HepG2 (cell line): Measurements from ENCODE around the gene FBXO44. TPM values are rescaled to one million over a fixed set of nuclear protein-coding genes. Genes with fewer than 3 reads are reported as not detected.

Experiments used
- ATAD3A ChIP-seq: sonication (generic); formaldehyde crosslinking; IDR thresholded peaks from 2 replicates; pipeline ENCODE4 v1.4.0; 2020; ENCODE audit warnings: missing genetic modification reagents
- CREB1 ChIP-seq, 2 experiments: fragments of 450-650 bp in 1 of 2; IDR thresholded peaks; 2 replicates each; pipeline ENCODE4 v1.6.1; 2016 to 2017; ENCODE audit warnings: control low read depth in 1 of 2, mild to moderate bottlenecking in 1 of 2, missing compliant biosample characterization in 1 of 2, missing genetic modification characterization in 1 of 2
- FOXC1 ChIP-seq: sonication (generic); formaldehyde crosslinking; IDR thresholded peaks from 2 replicates; pipeline ENCODE4 v1.8.0; 2022; ENCODE audit warnings: mild to moderate bottlenecking, missing genetic modification reagents, borderline replicate concordance
- GABPB1 ChIP-seq: IDR thresholded peaks from 2 replicates; pipeline ENCODE4 v1.6.1; 2016; ENCODE audit warnings: mild to moderate bottlenecking, missing genetic modification reagents, moderate library complexity, missing compliant biosample characterization
- GATAD1 ChIP-seq: IDR thresholded peaks from 2 replicates; pipeline ENCODE4 v1.6.1; 2016; ENCODE audit warnings: missing genetic modification reagents, missing compliant biosample characterization
- GFI1 ChIP-seq: sonication (generic); formaldehyde crosslinking; IDR thresholded peaks from 2 replicates; pipeline ENCODE4 v1.5.0; 2020; ENCODE audit warnings: missing genetic modification reagents, mild to moderate bottlenecking, borderline replicate concordance
- HOXA5 ChIP-seq: sonication (generic); formaldehyde crosslinking; IDR thresholded peaks from 2 replicates; pipeline ENCODE4 v1.4.0; 2020; ENCODE audit warnings: missing genetic modification reagents
- ISL2 ChIP-seq: sonication (generic); formaldehyde crosslinking; IDR thresholded peaks from 2 replicates; pipeline ENCODE4 v1.5.0; 2020; ENCODE audit warnings: missing genetic modification reagents
- NFYB ChIP-seq: sonication (generic); formaldehyde crosslinking; IDR thresholded peaks from 2 replicates; pipeline ENCODE4 v1.4.0; 2020; ENCODE audit warnings: missing genetic modification reagents
- PAX8 ChIP-seq: sonication (generic); formaldehyde crosslinking; IDR thresholded peaks from 2 replicates; pipeline ENCODE4 v1.8.0; 2022; ENCODE audit warnings: mild to moderate bottlenecking, missing genetic modification reagents, borderline replicate concordance
- REXO4 ChIP-seq: sonication (generic); formaldehyde crosslinking; IDR thresholded peaks from 2 replicates; pipeline ENCODE4 v1.8.0; 2022; ENCODE audit warnings: missing genetic modification reagents, mild to moderate bottlenecking, borderline replicate concordance
- SP5 ChIP-seq: IDR thresholded peaks from 2 replicates; pipeline ENCODE4 v1.6.1; 2016; ENCODE audit warnings: low read depth, borderline replicate concordance
- TCF7L2 ChIP-seq: IDR thresholded peaks from 2 replicates; pipeline ENCODE4 v1.6.1; 2011; ENCODE audit warnings: mild to moderate bottlenecking, low read depth, low read length, moderate library complexity
- TEAD3 ChIP-seq: optimal IDR thresholded peaks from 2 replicates; pipeline ENCODE3; 2016; ENCODE audit warnings: borderline replicate concordance
- XRCC5 ChIP-seq: fragments of 200-400 bp; formaldehyde crosslinking; optimal IDR thresholded peaks from 2 replicates; pipeline ENCODE3; 2017; ENCODE audit warnings: mild to moderate bottlenecking, low read length
- ZMYM4 ChIP-seq: sonication (generic); formaldehyde crosslinking; IDR thresholded peaks from 2 replicates; pipeline ENCODE4 v1.8.1; 2023; ENCODE audit warnings: mild to moderate bottlenecking, missing genetic modification reagents
- ZNF253 ChIP-seq: sonication (generic); formaldehyde crosslinking; IDR thresholded peaks from 2 replicates; pipeline ENCODE4 v1.8.0; 2022; ENCODE audit warnings: mild to moderate bottlenecking, missing genetic modification reagents, borderline replicate concordance
- ZNF335 ChIP-seq: sonication (generic); formaldehyde crosslinking; IDR thresholded peaks from 2 replicates; pipeline ENCODE4 v1.4.0; 2020; ENCODE audit warnings: missing genetic modification reagents
- ZNF782 ChIP-seq: sonication (generic); formaldehyde crosslinking; IDR thresholded peaks from 2 replicates; pipeline ENCODE4 v1.4.0; 2020; ENCODE audit warnings: missing genetic modification reagents, mild to moderate bottlenecking, borderline replicate concordance
- polyA plus RNA-seq, 8 experiments: library from polyadenylated mRNA; depleted of rRNA in 3 of 8; stranded (reverse) in 7 of 8; unstranded in 1 of 8; fragments of >200 nt; fragmentation: Illumina TruSeq in 4 of 8; extraction: Trizol in 4 of 8; gene quantifications; 2 replicates each; pipeline versions ENCODE4 v1.2.1 to v1.2.3, GENCODE V29; 2011 to 2016; ENCODE audit warnings: low read depth in 4 of 8, missing spikeins in 1 of 8, mixed read lengths in 1 of 8; ENCODE audit not compliant: insufficient read depth in 1 of 8
- total RNA-seq, 5 experiments: library from RNA; depleted of rRNA; stranded (reverse); fragments of >200 nt; fragmentation: Illumina TruSeq; extraction: Trizol; gene quantifications; 2 replicates each; pipeline ENCODE4 v1.2.3, GENCODE V29; 2016; ENCODE audit warnings: low read depth in 1 of 5
- TF ChIP-seq, protein P1 (sequence below): sonication (generic); formaldehyde crosslinking; IDR thresholded peaks from 2 replicates; pipeline ENCODE4 v1.4.0; 2020; ENCODE audit warnings: mild to moderate bottlenecking, missing genetic modification reagents
- TF ChIP-seq, protein P2 (sequence below): IDR thresholded peaks from 2 replicates; pipeline ENCODE4 v1.4.0; 2020; ENCODE audit warnings: mild to moderate bottlenecking, missing genetic modification reagents
- TF ChIP-seq, protein P3 (sequence below): sonication (generic); formaldehyde crosslinking; IDR thresholded peaks from 2 replicates; pipeline ENCODE4 v1.5.1; 2020; ENCODE audit warnings: mild to moderate bottlenecking, missing genetic modification reagents
- TF ChIP-seq, protein P4 (sequence below): sonication (generic); formaldehyde crosslinking; IDR thresholded peaks from 2 replicates; pipeline ENCODE4 v1.8.1; 2023; ENCODE audit warnings: missing genetic modification reagents, mild to moderate bottlenecking, borderline replicate concordance

FBXO44 gene
- total and polyA plus RNA-seq, 2 of the 13 experiments (the other 11 are each of a cell fraction or from before 2014, with no cell fraction given) = 22.4 to 27.9 TPM

DNA sequence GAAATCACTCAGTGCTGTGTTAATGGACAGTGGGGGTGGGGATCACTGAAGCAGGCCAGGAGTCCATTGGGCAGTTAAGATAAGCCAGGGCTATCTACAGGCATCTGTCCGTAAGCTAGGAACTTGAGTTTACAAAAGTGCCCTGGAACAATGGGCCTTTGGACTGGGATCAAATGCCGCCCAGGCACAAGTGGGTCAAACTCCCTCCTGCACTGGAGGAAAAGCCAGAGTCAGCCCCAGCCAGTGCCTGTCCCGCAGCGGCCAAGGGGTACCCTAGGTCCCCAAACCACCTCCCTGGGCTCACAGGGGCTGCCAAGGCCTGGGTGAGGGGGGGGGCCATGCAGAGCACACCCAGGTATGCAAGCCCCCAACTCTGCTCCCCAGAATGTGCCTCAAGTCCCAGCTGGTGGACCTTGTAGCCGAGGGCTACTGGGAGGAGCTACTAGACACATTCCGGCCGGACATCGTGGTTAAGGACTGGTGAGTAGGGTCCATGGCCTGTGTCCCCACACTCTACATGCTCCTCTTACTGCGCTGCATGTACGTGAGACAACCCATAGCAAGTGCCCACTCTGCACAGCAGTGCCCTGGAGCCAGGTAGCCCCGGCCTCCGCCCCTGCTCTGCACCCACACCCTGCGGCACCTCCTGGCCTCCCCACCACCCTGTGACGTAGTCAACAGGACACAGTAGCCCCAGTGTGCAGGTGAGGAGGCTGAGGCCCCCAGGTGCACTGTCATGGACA is 17.0 kb downstream of the FBXO44 start (continued):
- TF ChIP-seq ISL2 (CRISPR knock-in tag) (peak; percentile 70), TCF7L2 (no peak), ZNF782 (no peak), TEAD3 (CRISPR knock-in tag) (peak; percentile 80), ZMYM4 (CRISPR knock-in tag) (peak; percentile 61), ZNF253 (CRISPR knock-in tag) (no peak), ZNF335 (CRISPR knock-in tag) (peak; percentile 65), GABPB1 (CRISPR knock-in tag) (peak; percentile 10; the same call in 1 of the 2 replicates), FOXC1 (0 out of 2 replicates have a peak, but pooled peaks have one; percentile 4), GATAD1 (CRISPR knock-in tag) (no peak), CREB1 (IDR thresholded peaks at IDR 0.05) (no peak), CREB1 (CRISPR knock-in tag; IDR thresholded peaks at IDR 0.05) (peak; percentile 63; the same call in 1 of the 2 replicates), PAX8 (CRISPR knock-in tag) (no peak), REXO4 (no peak), ATAD3A (CRISPR knock-in tag) (no peak), GFI1 (CRISPR knock-in tag) (0 out of 2 replicates have a peak, but pooled peaks have one; percentile 28), XRCC5 (peak; percentile 83), HOXA5 (CRISPR knock-in tag) (0 out of 2 replicates have a peak, but pooled peaks have one; percentile 26), SP5 (CRISPR knock-in tag) (peak; percentile 41; the same call in 1 of the 2 replicates), NFYB (CRISPR knock-in tag) (no peak)
- TF ChIP-seq, protein P1, sequence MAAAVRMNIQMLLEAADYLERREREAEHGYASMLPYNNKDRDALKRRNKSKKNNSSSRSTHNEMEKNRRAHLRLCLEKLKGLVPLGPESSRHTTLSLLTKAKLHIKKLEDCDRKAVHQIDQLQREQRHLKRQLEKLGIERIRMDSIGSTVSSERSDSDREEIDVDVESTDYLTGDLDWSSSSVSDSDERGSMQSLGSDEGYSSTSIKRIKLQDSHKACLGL (CRISPR knock-in tag) = no peak; the same call in 1 of the 2 replicates
- TF ChIP-seq, protein P2, sequence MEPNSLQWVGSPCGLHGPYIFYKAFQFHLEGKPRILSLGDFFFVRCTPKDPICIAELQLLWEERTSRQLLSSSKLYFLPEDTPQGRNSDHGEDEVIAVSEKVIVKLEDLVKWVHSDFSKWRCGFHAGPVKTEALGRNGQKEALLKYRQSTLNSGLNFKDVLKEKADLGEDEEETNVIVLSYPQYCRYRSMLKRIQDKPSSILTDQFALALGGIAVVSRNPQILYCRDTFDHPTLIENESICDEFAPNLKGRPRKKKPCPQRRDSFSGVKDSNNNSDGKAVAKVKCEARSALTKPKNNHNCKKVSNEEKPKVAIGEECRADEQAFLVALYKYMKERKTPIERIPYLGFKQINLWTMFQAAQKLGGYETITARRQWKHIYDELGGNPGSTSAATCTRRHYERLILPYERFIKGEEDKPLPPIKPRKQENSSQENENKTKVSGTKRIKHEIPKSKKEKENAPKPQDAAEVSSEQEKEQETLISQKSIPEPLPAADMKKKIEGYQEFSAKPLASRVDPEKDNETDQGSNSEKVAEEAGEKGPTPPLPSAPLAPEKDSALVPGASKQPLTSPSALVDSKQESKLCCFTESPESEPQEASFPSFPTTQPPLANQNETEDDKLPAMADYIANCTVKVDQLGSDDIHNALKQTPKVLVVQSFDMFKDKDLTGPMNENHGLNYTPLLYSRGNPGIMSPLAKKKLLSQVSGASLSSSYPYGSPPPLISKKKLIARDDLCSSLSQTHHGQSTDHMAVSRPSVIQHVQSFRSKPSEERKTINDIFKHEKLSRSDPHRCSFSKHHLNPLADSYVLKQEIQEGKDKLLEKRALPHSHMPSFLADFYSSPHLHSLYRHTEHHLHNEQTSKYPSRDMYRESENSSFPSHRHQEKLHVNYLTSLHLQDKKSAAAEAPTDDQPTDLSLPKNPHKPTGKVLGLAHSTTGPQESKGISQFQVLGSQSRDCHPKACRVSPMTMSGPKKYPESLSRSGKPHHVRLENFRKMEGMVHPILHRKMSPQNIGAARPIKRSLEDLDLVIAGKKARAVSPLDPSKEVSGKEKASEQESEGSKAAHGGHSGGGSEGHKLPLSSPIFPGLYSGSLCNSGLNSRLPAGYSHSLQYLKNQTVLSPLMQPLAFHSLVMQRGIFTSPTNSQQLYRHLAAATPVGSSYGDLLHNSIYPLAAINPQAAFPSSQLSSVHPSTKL = peak; percentile 41; the same call in 1 of the 2 replicates
- TF ChIP-seq, protein P3, sequence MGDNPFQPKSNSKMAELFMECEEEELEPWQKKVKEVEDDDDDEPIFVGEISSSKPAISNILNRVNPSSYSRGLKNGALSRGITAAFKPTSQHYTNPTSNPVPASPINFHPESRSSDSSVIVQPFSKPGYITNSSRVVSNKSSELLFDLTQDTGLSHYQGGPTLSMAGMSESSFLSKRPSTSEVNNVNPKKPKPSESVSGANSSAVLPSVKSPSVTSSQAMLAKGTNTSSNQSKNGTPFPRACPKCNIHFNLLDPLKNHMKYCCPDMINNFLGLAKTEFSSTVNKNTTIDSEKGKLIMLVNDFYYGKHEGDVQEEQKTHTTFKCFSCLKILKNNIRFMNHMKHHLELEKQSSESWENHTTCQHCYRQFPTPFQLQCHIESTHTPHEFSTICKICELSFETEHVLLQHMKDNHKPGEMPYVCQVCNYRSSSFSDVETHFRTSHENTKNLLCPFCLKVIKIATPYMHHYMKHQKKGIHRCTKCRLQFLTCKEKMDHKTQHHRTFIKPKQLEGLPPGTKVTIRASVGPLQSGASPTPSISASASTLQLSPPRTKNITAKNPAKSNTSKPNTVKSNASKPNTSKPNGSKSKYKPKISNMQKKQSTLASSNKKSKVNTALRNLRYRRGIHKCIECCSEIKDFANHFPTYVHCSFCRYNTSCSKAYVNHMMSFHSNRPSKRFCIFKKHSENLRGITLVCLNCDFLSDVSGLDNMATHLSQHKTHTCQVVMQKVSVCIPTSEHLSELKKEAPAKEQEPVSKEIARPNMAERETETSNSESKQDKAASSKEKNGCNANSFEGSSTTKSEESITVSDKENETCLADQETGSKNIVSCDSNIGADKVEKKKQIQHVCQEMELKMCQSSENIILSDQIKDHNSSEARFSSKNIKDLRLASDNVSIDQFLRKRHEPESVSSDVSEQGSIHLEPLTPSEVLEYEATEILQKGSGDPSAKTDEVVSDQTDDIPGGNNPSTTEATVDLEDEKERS (CRISPR knock-in tag) = peak; percentile 23; the same call in 1 of the 2 replicates
- TF ChIP-seq, protein P4, sequence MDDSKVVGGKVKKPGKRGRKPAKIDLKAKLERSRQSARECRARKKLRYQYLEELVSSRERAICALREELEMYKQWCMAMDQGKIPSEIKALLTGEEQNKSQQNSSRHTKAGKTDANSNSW = no peak
